Ishikawa (cell line): ENCODE results near the gene LRP5.

ENCODE experiments used
- CEBPB ChIP-seq: IDR thresholded peaks from 2 replicates; pipeline ENCODE4 v1.6.1; 2012
- CREB1 ChIP-seq: IDR thresholded peaks from 2 replicates; pipeline ENCODE4 v1.6.1; 2012; ENCODE audit warnings: low read depth
- EGR1 ChIP-seq: IDR thresholded peaks from 2 replicates; pipeline ENCODE4 v1.6.1; 2012
- EP300 ChIP-seq: IDR thresholded peaks from 2 replicates; pipeline ENCODE4 v1.6.1; 2012; ENCODE audit warnings: borderline replicate concordance
- FOXM1 ChIP-seq: IDR thresholded peaks from 2 replicates; pipeline ENCODE4 v1.6.1; 2012; ENCODE audit warnings: low read depth, borderline replicate concordance
- MAX ChIP-seq: IDR thresholded peaks from 2 replicates; pipeline ENCODE4 v1.6.1; 2012
- NFIC ChIP-seq: IDR thresholded peaks from 2 replicates; pipeline ENCODE4 v1.6.1; 2012
- RAD21 ChIP-seq: IDR thresholded peaks from 2 replicates; pipeline ENCODE4 v1.6.1; 2012; ENCODE audit warnings: low read depth
- REST ChIP-seq: IDR thresholded peaks from 2 replicates; pipeline ENCODE4 v1.6.1; 2012; ENCODE audit warnings: low read depth, mild to moderate bottlenecking
- TAF1 ChIP-seq: IDR thresholded peaks from 2 replicates; pipeline ENCODE4 v1.6.1; 2012; ENCODE audit warnings: low read depth, mild to moderate bottlenecking
- TCF12 ChIP-seq: IDR thresholded peaks from 2 replicates; pipeline ENCODE4 v1.6.1; 2012; ENCODE audit warnings: low read depth
- TEAD4 ChIP-seq: IDR thresholded peaks from 2 replicates; pipeline ENCODE4 v1.6.1; 2012
- USF1 ChIP-seq: IDR thresholded peaks from 2 replicates; pipeline ENCODE4 v1.6.1; 2012
- YY1 ChIP-seq: IDR thresholded peaks from 2 replicates; pipeline ENCODE4 v1.6.1; 2012; ENCODE audit warnings: low read depth
- ZBTB7A ChIP-seq: IDR thresholded peaks from 2 replicates; pipeline ENCODE4 v1.6.1; 2012; ENCODE audit warnings: low read depth

Gene LRP5

GRCh38 chr11:68388595-68389198 lies 76.3 kb downstream of the LRP5 start:
- TF ChIP-seq TCF12 (no peak), RAD21 (no peak), EGR1 (no peak), NFIC (no peak), CEBPB (no peak), EP300 (no peak), TAF1 (no peak), FOXM1 (no peak), USF1 (no peak), REST (no peak), MAX (no peak), YY1 (no peak), ZBTB7A (no peak), CREB1 (no peak), TEAD4 (no peak)

GRCh38 chr11:68390315-68390714 lies 77.9 kb downstream of the LRP5 start:
- TF ChIP-seq TAF1 (no peak), EGR1 (no peak), CEBPB (no peak), CREB1 (no peak), ZBTB7A (no peak), USF1 (no peak), NFIC (no peak), EP300 (no peak), TCF12 (no peak), FOXM1 (no peak), REST (no peak), TEAD4 (no peak), YY1 (no peak), RAD21 (no peak), MAX (no peak)

- TF ChIP-seq YY1 = no peak
- no peak for TF ChIP-seq TAF1
Measured at GRCh38 chr11:68392822-68393221, 80.4 kb downstream of the LRP5 start.

- TF ChIP-seq FOXM1 (no peak), USF1 (no peak), RAD21 (no peak), CREB1 (no peak), EP300 (no peak), YY1 (no peak), MAX (no peak), ZBTB7A (no peak), TAF1 (no peak), TEAD4 (no peak), CEBPB (no peak), NFIC (no peak)
Measured at GRCh38 chr11:68396516-68396915, 84.1 kb downstream of the LRP5 start.

GRCh38 chr11:68397256-68397655 lies 84.9 kb downstream of the LRP5 start:
- TF ChIP-seq TEAD4 (no peak), TAF1 (no peak), FOXM1 (no peak), USF1 (no peak), REST (no peak), CEBPB (no peak)
